H1 (cell line): ENCODE data around the gene CHD6. TPM values are rescaled to one million over a fixed set of nuclear protein-coding genes. Genes with fewer than 3 reads are reported as not detected.

ENCODE experiments used
- CTCF ChIA-PET: fragments of 300-600 bp; sonication (Branson Sonifier 250); formaldehyde crosslinking; loops from one replicate; lab custom pipeline; 2021; ENCODE audit not compliant: partially characterized antibody; lab: Charles Lee
- POLR2A ChIA-PET: fragments of 300-600 bp; sonication (Branson Sonifier 250); formaldehyde crosslinking; loops from one replicate; lab custom pipeline; 2021; ENCODE audit warnings: inconsistent platforms; ENCODE audit not compliant: partially characterized antibody; lab: Charles Lee
- DNase-seq, 2 experiments: peaks; one replicate each; pipeline versions ENCODE4 v3.0.0 to v3.0.0-alpha.2; 2010 to 2022; ENCODE audit warnings: low spot score in 2 of 2, low read depth in 1 of 2, mixed read lengths in 1 of 2
- FAIRE-seq: peaks from 2 replicates; lab custom pipeline; 2011; peaks lifted over from hg19 to GRCh38; lab: Jason Lieb, UNC
- H2AFZ ChIP-seq: 2 replicates; pipeline ENCODE4 v1.8.1; 2012; ENCODE audit warnings: low read length, inconsistent platforms
- H2AK5ac ChIP-seq: 2 replicates; pipeline ENCODE4 v1.6.1; 2013; ENCODE audit warnings: low read depth, low read length
- H2BK120ac ChIP-seq: replicated peaks from 2 replicates; pipeline ENCODE3; 2013; ENCODE audit warnings: low read depth, low read length, inconsistent platforms
- H2BK12ac ChIP-seq: 2 replicates; pipeline ENCODE4 v1.6.1; 2013; ENCODE audit warnings: low read depth, low read length
- H2BK15ac ChIP-seq: 2 replicates; pipeline ENCODE4 v1.6.1; 2013; ENCODE audit warnings: low read length
- H2BK20ac ChIP-seq: 2 replicates; pipeline ENCODE4 v1.6.1; 2013; ENCODE audit warnings: low read length
- H2BK5ac ChIP-seq: 2 replicates; pipeline ENCODE4 v1.6.1; 2013; ENCODE audit warnings: low read depth, low read length
- H3K14ac ChIP-seq: 2 replicates; pipeline ENCODE4 v1.6.1; 2013; ENCODE audit warnings: inconsistent platforms; ENCODE audit not compliant: insufficient read length
- H3K18ac ChIP-seq: 2 replicates; pipeline ENCODE4 v1.6.1; 2013; ENCODE audit warnings: low read length; ENCODE audit errors: extremely low read depth
- H3K23ac ChIP-seq: 2 replicates; pipeline ENCODE4 v1.6.1; 2013; ENCODE audit warnings: inconsistent platforms; ENCODE audit not compliant: insufficient read length
- H3K23me2 ChIP-seq: 2 replicates; pipeline ENCODE4 v1.6.1; 2013; ENCODE audit warnings: low read depth, low read length
- H3K27ac ChIP-seq: 2 replicates; pipeline ENCODE4 v1.6.1; 2011; ENCODE audit warnings: low read depth, low read length, inconsistent platforms
- H3K27me3 ChIP-seq, 4 experiments: replicated peaks in 1 of 4; 1 replicate in 1 of 4; 2 replicates in 3 of 4; pipeline versions ENCODE4 v1.6.1 to v1.8.1; 2011 to 2013; ENCODE audit warnings: low read length in 3 of 4, mild to moderate bottlenecking in 3 of 4, inconsistent platforms in 2 of 4, mixed read lengths in 2 of 4, moderate library complexity in 1 of 4; ENCODE audit not compliant: control insufficient read depth in 3 of 4, insufficient read depth in 3 of 4; ENCODE audit errors: extremely low read depth in 1 of 4
- H3K36me3 ChIP-seq, 4 experiments: 2 replicates each; pipeline versions ENCODE4 v1.6.1 to v1.8.1; 2011 to 2013; ENCODE audit warnings: mild to moderate bottlenecking in 4 of 4, low read length in 3 of 4, moderate library complexity in 2 of 4, control low read depth in 1 of 4, inconsistent platforms in 1 of 4; ENCODE audit not compliant: insufficient read depth in 4 of 4, control insufficient read depth in 2 of 4
- H3K4ac ChIP-seq: replicated peaks from 2 replicates; pipeline ENCODE3; 2013; ENCODE audit warnings: low read length, low read depth, mixed read lengths, inconsistent platforms; ENCODE audit not compliant: insufficient read length
- H3K4me1 ChIP-seq, 4 experiments: replicated peaks in 1 of 4; 1 replicate in 1 of 4; 2 replicates in 3 of 4; pipeline versions ENCODE4 v1.6.1 to v1.8.1; 2011 to 2013; ENCODE audit warnings: low read length in 3 of 4, inconsistent platforms in 2 of 4, mixed read lengths in 1 of 4; ENCODE audit not compliant: insufficient read depth in 4 of 4, control insufficient read depth in 3 of 4
- H3K4me2 ChIP-seq, 2 experiments: 2 replicates each; pipeline versions ENCODE4 v1.6.1 to v1.8.1; 2011 to 2013; ENCODE audit warnings: low read depth in 2 of 2, low read length in 2 of 2, control low read depth in 1 of 2, inconsistent platforms in 1 of 2, mild to moderate bottlenecking in 1 of 2; ENCODE audit not compliant: insufficient read depth in 1 of 2
- H3K4me3 ChIP-seq, 4 experiments: fragments of 200-600, 300-600 bp in 1 of 4; sonication (generic), shearing (Covaris generic), sonication (Bioruptor Twin) in 1 of 4; 2 replicates each; pipeline versions ENCODE4 v1.5.1 to v1.8.1; 2011 to 2016; ENCODE audit warnings: low read length in 4 of 4, low read depth in 3 of 4, control low read depth in 2 of 4, inconsistent platforms in 2 of 4, mild to moderate bottlenecking in 2 of 4, mixed read lengths in 1 of 4, moderate library complexity in 1 of 4; ENCODE audit not compliant: insufficient read depth in 2 of 4; ENCODE audit errors: extremely low read depth in 1 of 4
- H3K56ac ChIP-seq: replicated peaks from 2 replicates; pipeline ENCODE3; 2013; ENCODE audit warnings: low read depth, mild to moderate bottlenecking, mixed read lengths, low read length, inconsistent platforms; ENCODE audit not compliant: insufficient read length
- H3K79me1 ChIP-seq: 2 replicates; pipeline ENCODE4 v1.6.1; 2013; ENCODE audit warnings: low read depth, low read length, control low read depth
- H3K79me2 ChIP-seq, 2 experiments: 2 replicates each; pipeline versions ENCODE4 v1.6.1 to v1.8.1; 2012 to 2013; ENCODE audit warnings: low read length in 2 of 2, mild to moderate bottlenecking in 2 of 2, inconsistent platforms in 1 of 2; ENCODE audit not compliant: insufficient read depth in 2 of 2, control insufficient read depth in 1 of 2
- H3K9ac ChIP-seq, 4 experiments: replicated peaks in 1 of 4; 1 replicate in 1 of 4; 2 replicates in 3 of 4; pipeline versions ENCODE4 v1.6.1 to v1.8.1; 2011 to 2013; ENCODE audit warnings: low read depth in 3 of 4, low read length in 3 of 4, control low read depth in 2 of 4, mild to moderate bottlenecking in 2 of 4, moderate library complexity in 2 of 4, inconsistent platforms in 1 of 4; ENCODE audit errors: extremely low read depth in 1 of 4
- H3K9me3 ChIP-seq, 2 experiments: 2 replicates each; pipeline versions ENCODE4 v1.6.1 to v1.8.1; 2012 to 2013; ENCODE audit warnings: mild to moderate bottlenecking in 2 of 2, moderate library complexity in 2 of 2, control low read depth in 1 of 2, inconsistent platforms in 1 of 2, low read depth in 1 of 2, low read length in 1 of 2, mixed read lengths in 1 of 2; ENCODE audit not compliant: insufficient read depth in 2 of 2
- H4K20me1 ChIP-seq, 2 experiments: replicated peaks in 1 of 2; 2 replicates each; pipeline versions ENCODE3 to v1.8.1; 2011 to 2013; ENCODE audit warnings: inconsistent platforms in 2 of 2, low read length in 2 of 2, mild to moderate bottlenecking in 1 of 2; ENCODE audit not compliant: insufficient read depth in 2 of 2, control insufficient read depth in 1 of 2
- H4K5ac ChIP-seq: 2 replicates; pipeline ENCODE4 v1.6.1; 2013; ENCODE audit warnings: low read length, low read depth, mixed read lengths, inconsistent platforms; ENCODE audit not compliant: insufficient read length
- H4K8ac ChIP-seq: 2 replicates; pipeline ENCODE4 v1.8.0; 2013; ENCODE audit warnings: mild to moderate bottlenecking, moderate library complexity, low read length, inconsistent platforms; ENCODE audit not compliant: insufficient read depth; ENCODE audit errors: extremely low read depth
- H4K91ac ChIP-seq: replicated peaks from 2 replicates; pipeline ENCODE3; 2013; ENCODE audit warnings: low read length, mixed read lengths, inconsistent platforms; ENCODE audit not compliant: insufficient read length
- CHD2 ChIP-seq: IDR thresholded peaks from 2 replicates; pipeline ENCODE4 v1.6.1; 2012; ENCODE audit warnings: low read length, improper control_type of control experiment
- EP300 ChIP-seq, 2 experiments: IDR thresholded peaks; 1 replicate in 1 of 2; 2 replicates in 1 of 2; pipeline ENCODE4 v1.6.1; 2011 to 2012; ENCODE audit warnings: low read depth in 2 of 2, low read length in 2 of 2, mild to moderate bottlenecking in 2 of 2, borderline replicate concordance in 1 of 2, inconsistent platforms in 1 of 2, moderate library complexity in 1 of 2
- EZH2 ChIP-seq: fragments of 200-600 bp; sonication (generic); IDR thresholded peaks from 2 replicates; pipeline ENCODE4 v1.7.1; 2012; ENCODE audit warnings: low read depth, mild to moderate bottlenecking, moderate library complexity, low read length, inconsistent platforms; ENCODE audit not compliant: severe bottlenecking
- GABPA ChIP-seq: IDR thresholded peaks from 2 replicates; pipeline ENCODE4 v1.6.1; 2011; ENCODE audit warnings: mild to moderate bottlenecking, low read length, moderate library complexity, borderline replicate concordance; ENCODE audit not compliant: insufficient read depth
- GTF2F1 ChIP-seq: IDR thresholded peaks from 2 replicates; pipeline ENCODE4 v1.6.1; 2012; ENCODE audit warnings: low read depth, low read length, improper control_type of control experiment, borderline replicate concordance
- KDM5A ChIP-seq: fragments of 200-600 bp; IDR thresholded peaks from 2 replicates; pipeline ENCODE4 v1.7.1; 2012; ENCODE audit warnings: mild to moderate bottlenecking, low read length, inconsistent platforms, mixed read lengths
- NANOG ChIP-seq: IDR thresholded peaks from 2 replicates; pipeline ENCODE4 v1.6.1; 2011; ENCODE audit warnings: low read length, low read depth, mild to moderate bottlenecking, inconsistent platforms; ENCODE audit not compliant: insufficient read depth, poor library complexity, severe bottlenecking
- POLR2A ChIP-seq, 2 experiments: IDR thresholded peaks; 1 replicate in 1 of 2; 2 replicates in 1 of 2; pipeline ENCODE4 v1.6.1; 2011; ENCODE audit warnings: low read depth in 2 of 2, low read length in 2 of 2, mild to moderate bottlenecking in 2 of 2; ENCODE audit errors: control extremely low read depth in 1 of 2
- RFX5 ChIP-seq: IDR thresholded peaks from 2 replicates; pipeline ENCODE4 v1.6.1; 2011; ENCODE audit warnings: low read depth, low read length, improper control_type of control experiment, borderline replicate concordance
- SAP30 ChIP-seq: fragments of 300-600 bp; sonication (generic); IDR thresholded peaks from 2 replicates; pipeline ENCODE4 v1.7.1; 2012; ENCODE audit warnings: low read length, moderate library complexity, mild to moderate bottlenecking, inconsistent platforms; ENCODE audit not compliant: insufficient read depth, insufficient replicate concordance
- SIRT6 ChIP-seq: IDR thresholded peaks from one replicate; pipeline ENCODE4 v1.7.1; 2012; ENCODE audit warnings: low read length, inconsistent platforms
- TAF1 ChIP-seq: IDR thresholded peaks from 2 replicates; pipeline ENCODE4 v1.6.1; 2011; ENCODE audit warnings: mild to moderate bottlenecking, low read depth, low read length
- ZNF274 ChIP-seq: IDR thresholded peaks from 2 replicates; pipeline ENCODE4 v1.7.0; 2012; ENCODE audit warnings: low read length, borderline replicate concordance; ENCODE audit errors: extremely low read depth
- WGBS, 2 experiments: shearing (Covaris generic) in 1 of 2; methylation state at CpG; one replicate each; pipeline versions ENCODE4 v1.1.6 to v1.1.7; 2013 to 2015; ENCODE audit warnings: low lambda C conversion rate in 2 of 2, mixed read lengths in 2 of 2, inconsistent platforms in 1 of 2, low coverage in 1 of 2, missing lambda C conversion rate in 1 of 2; ENCODE audit not compliant: insufficient replicate concordance in 2 of 2, insufficient coverage in 1 of 2, insufficient read length in 1 of 2; ENCODE audit errors: extremely low coverage in 1 of 2, missing lambda C conversion rate in 1 of 2; 5-methylcytosine and 5-hydroxymethylcytosine counted together
- polyA plus RNA-seq, 7 experiments: library from polyadenylated mRNA; depleted of rRNA in 3 of 7; stranded (reverse) in 5 of 7; unstranded in 2 of 7; fragments of >200 nt in 5 of 7; fragments of 200-250 nt in 2 of 7; gene quantifications; 1 replicate in 5 of 7; 2 replicates in 1 of 7; 4 replicates in 1 of 7; pipeline versions ENCODE4 v1.2.1 to v1.2.3, GENCODE V29; 2011 to 2013; ENCODE audit warnings: missing spikeins in 2 of 7, mixed read lengths in 2 of 7
- total RNA-seq: library from RNA; stranded (reverse); fragmentation: NEBNext Ultra II Directional; extraction: Animal tissue kit (Norgen Biotek cat#: 25700); gene quantifications from 2 replicates; pipeline ENCODE4 v1.2.1, GENCODE V29; 2021
- TF ChIP-seq, protein P1 (sequence below): IDR thresholded peaks from 2 replicates; pipeline ENCODE4 v1.6.1; 2011; ENCODE audit warnings: low read length, improper control_type of control experiment

The CHD6 gene
- total and polyA plus RNA-seq, 2 of the 8 experiments (the other 6 are each of a cell fraction or from before 2014, with no cell fraction given), result 11.1 to 62.9 TPM

- Histone ChIP-seq H2BK15ac (no peak overlapping the region), H3K27ac (no peak overlapping the region), H4K8ac (no peak overlapping the region), H3K9me3 (no peaks in the 10 kb centered on the region), H3K18ac (no peak overlapping the region), H3K27me3 (no peaks in the 10 kb centered on the region), H2BK20ac (no peak overlapping the region), H3K4me2 (no peak overlapping the region), H4K91ac (no peak overlapping the region), H2BK12ac (no peak overlapping the region), H2AFZ (no peak overlapping the region), H2BK5ac (no peak overlapping the region), H3K79me2 (no peaks in the 10 kb centered on the region), H3K79me1 (no peaks in the 10 kb centered on the region), H3K4me1 (no peaks in the 10 kb centered on the region), H3K4ac (no peak overlapping the region), H3K9ac (no peak overlapping the region), H3K4me3 (no peak overlapping the region), H2AK5ac (no peak overlapping the region), H3K14ac (no peak overlapping the region), H4K5ac (no peak overlapping the region), H2BK120ac (no peak overlapping the region), H3K36me3 (no peaks in the 10 kb centered on the region), H4K20me1 (no peaks in the 10 kb centered on the region), H3K23me2 (no peaks in the 10 kb centered on the region), H3K56ac (no peak overlapping the region), H3K23ac (no peak overlapping the region)
- ChIA-PET CTCF (no interaction called here), POLR2A (no interaction called here)
- DNase-seq, result no peak
- no peak for FAIRE-seq
- 92% methylated on average over 7 of the region's 7 CpGs; no CpG with 5 or more reads in 1 of the 2 experiments for WGBS, 2 experiments
- TF ChIP-seq GTF2F1 (no peak), POLR2A (IDR thresholded peaks at IDR 0.05; ENCODE audit: control extremely low read depth in 1 of 2, low read depth in 2 of 2, low read length in 2 of 2) (no peak), CHD2 (no peak), SIRT6 (no peak), TAF1 (no peak), KDM5A (no peak), GABPA (no peak), RFX5 (no peak), SAP30 (no peak), EZH2 (no peak), NANOG (no peak), ZNF274 (no peak), EP300 (IDR thresholded peaks at IDR 0.05; ENCODE audit: borderline replicate concordance in 1 of 2, low read depth in 2 of 2, low read length in 2 of 2) (no peak)
- TF ChIP-seq, protein P1, sequence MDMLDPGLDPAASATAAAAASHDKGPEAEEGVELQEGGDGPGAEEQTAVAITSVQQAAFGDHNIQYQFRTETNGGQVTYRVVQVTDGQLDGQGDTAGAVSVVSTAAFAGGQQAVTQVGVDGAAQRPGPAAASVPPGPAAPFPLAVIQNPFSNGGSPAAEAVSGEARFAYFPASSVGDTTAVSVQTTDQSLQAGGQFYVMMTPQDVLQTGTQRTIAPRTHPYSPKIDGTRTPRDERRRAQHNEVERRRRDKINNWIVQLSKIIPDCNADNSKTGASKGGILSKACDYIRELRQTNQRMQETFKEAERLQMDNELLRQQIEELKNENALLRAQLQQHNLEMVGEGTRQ, result no peak
These were observed 39.5 kb upstream of the CHD6 start for GRCh38 chr20:41657655-41658054.
